Activated CD8-positive, alpha-beta memory T cell treated with anti-CD3 and anti-CD28 coated beads for 24 hours (primary cell): Measurements from ENCODE around the gene OR51V1.
"Not testable (repeated sequence)": the region's sequence is repeated elsewhere in the genome, so short reads cannot be mapped to it uniquely, and the experiment has no call there.

Experiments
- DNase-seq: peaks from one replicate; pipeline ENCODE4 v3.0.0-alpha.2; 2020

Gene OR51V1

GRCh38 chr11:5160217-5160616 lies 40.3 kb downstream of the OR51V1 start:
- not testable (repeated sequence) for DNase-seq

GRCh38 chr11:5159806-5160205 lies 40.7 kb downstream of the OR51V1 start:
- no peak for DNase-seq

GRCh38 chr11:5154657-5155056 lies 45.8 kb downstream of the OR51V1 start, which contains the start of gene OR52A1:
Gene OR52A1 (minus strand): TSS chr11:5154757. CDS start chr11:5152369, 2,388 bp downstream.
- DNase-seq, result no peak

- no peak for DNase-seq
These were observed 46.7 kb downstream of the OR51V1 start for GRCh38 chr11:5153574-5154431.

GRCh38 chr11:5151713-5152153 lies 48.7 kb downstream of the OR51V1 start:
- DNase-seq, result no peak
